GM10847 (cell line): ENCODE results near the gene BCO1.

Experiments used
- POLR2A ChIP-seq: IDR thresholded peaks from 2 replicates; pipeline ENCODE4 v1.6.1; 2011; ENCODE audit not compliant: insufficient read length; ENCODE audit errors: extremely low read depth

Gene BCO1

DNA sequence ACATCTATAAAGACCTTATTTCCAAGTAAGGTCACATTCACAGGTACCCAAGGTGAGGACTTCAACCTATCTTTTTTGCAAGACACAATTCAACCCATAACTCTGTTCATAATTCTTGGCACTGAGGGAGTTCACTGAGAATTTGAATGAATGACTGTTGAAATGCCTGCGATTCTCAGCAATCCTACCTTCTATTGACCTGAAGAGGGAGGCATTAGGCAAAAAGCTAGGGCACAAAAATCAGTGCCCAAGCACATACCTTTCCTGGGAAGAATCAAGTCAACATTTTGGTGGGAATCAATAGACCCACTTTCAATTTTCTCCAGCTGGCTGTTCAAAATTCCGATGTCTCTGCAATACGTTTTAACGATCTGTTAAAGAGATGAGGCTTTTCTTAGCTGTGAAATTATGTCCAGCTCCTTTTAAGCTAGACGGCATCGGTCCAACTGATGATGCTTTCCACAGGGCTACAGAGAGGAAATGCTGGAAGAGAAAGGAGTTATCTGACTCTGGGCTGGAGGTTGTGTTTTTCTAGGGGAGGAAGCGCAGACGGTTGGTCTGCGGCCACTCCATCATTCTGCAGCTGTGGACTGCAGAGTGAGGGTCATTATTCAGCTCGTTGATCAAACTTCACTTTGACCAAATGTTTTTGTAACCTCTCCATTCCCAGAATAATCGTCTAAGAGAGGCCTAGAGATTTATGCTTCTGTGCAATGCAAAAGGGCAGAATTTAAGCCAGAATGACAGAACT, 25.2 kb downstream of the BCO1 start:
- TF ChIP-seq POLR2A, result no peak

- no peak for TF ChIP-seq POLR2A
Measured at GRCh38 chr16:81264386-81264785, 25.9 kb downstream of the BCO1 start.

DNA sequence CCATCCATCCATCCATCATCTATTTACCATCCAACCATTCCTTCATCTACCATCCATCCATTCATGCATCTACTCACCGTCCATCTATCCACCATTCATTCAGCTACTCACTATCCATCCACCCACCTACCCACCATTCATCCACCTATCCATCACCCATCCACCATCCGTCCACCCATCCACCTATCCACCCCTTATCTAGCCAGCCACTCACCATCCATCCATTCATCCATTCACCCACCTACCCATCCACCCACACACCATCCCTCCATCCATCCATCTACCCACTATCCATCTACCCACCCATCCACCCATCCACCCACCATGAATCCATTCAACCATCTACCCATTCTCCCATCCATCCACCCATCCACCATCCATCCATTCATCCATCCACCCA, 26.6 kb downstream of the BCO1 start:
- no peak for TF ChIP-seq POLR2A

GRCh38 chr16:81265658-81266451, 27.4 kb downstream of the BCO1 start:
- no peak for TF ChIP-seq POLR2A

GRCh38 chr16:81266680-81267095, 28.2 kb downstream of the BCO1 start:
- no peak for TF ChIP-seq POLR2A

- TF ChIP-seq POLR2A, result no peak
Measured at GRCh38 chr16:81268509-81268908, 30.0 kb downstream of the BCO1 start.

- TF ChIP-seq POLR2A, result no peak
Measured at GRCh38 chr16:81273223-81273950, 34.9 kb downstream of the BCO1 start.

- TF ChIP-seq POLR2A, result no peak
Measured at GRCh38 chr16:81275064-81275532, 36.6 kb downstream of the BCO1 start.

DNA sequence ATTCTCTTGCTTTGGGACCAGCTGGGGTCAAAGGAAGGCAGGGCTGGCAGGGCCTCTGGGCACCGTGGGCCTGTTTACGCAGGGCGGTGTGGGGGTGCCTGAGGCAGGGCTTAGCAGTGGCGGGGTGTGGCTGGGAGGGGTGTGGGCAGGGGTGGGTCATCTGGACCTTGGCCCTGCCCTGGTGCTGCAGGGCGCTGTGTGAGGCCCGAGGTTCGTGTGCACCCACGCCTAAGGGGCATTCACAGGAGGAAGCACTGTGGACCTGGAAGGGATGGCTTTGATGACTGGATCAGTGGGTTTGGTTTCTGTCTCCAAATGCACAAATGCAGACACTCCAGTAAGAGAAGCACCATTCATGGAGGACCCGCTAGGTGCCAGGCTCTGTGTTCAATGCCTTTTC, 37.3 kb downstream of the BCO1 start:
- TF ChIP-seq POLR2A, result no peak

DNA sequence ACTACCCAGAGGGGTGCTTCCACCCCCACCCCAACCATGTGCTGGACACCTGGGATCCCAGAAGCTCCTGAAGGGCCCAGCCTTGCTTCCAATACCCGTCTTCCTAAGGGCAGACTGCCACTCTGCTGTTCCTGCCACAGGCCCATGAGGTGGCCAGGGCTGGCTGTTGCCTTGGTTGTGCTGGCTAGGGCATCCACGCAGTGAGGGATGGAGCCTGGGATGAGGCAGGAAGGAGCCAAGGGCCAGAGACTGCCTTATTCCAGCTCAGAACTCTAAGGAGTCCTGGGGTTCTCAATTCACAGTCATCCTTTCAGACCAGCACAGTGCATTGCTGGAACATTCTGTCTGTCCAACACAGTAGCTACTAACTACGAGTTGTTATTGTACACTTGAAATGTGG, 37.8 kb downstream of the BCO1 start:
- no peak for TF ChIP-seq POLR2A

DNA sequence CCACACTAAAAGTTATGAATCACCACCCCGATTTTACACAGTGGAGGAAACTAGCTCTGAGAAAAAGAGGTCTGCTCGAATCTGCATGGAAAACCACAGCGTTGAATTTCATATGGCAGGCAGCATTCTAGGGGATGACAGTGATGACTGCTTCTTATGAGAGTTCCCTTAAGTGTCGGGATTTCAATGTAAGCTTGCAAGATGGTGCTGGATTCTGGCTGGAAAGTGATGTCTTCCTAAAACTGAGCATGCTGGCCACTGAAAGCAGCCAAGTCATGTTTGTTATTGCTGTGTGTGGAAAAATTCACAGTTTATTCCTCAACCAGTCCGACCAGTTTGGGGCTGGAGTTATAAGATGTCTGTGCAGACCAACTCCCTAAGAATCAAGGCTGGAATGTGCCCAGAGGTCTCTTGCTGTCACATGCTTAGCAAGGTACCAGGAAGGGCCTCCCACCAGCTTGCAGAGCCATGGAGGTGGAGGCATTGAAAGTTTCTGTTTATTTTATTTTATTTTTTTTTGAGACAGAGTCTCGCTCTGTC, 39.1 kb downstream of the BCO1 start:
- no peak for TF ChIP-seq POLR2A

DNA sequence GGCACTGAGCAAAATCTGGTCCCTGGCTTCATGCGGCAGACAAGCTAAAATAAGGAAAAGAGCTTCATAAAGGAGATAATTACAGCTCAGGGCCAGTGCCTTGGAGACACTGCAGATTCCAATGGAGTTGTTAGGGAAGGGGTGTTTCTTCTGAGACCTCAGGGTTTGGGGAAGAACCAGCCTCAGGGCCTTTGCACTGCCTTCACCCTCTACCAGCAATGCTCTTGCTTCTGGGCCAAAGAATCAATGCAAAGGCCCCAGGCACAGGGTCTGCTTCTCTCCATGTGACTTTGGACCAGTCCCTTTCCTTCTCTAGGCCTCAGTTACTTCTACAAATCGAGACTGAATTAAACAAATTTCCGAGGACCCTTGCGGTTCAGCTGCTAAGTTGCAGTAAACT, 40.0 kb downstream of the BCO1 start:
- no peak for TF ChIP-seq POLR2A

DNA sequence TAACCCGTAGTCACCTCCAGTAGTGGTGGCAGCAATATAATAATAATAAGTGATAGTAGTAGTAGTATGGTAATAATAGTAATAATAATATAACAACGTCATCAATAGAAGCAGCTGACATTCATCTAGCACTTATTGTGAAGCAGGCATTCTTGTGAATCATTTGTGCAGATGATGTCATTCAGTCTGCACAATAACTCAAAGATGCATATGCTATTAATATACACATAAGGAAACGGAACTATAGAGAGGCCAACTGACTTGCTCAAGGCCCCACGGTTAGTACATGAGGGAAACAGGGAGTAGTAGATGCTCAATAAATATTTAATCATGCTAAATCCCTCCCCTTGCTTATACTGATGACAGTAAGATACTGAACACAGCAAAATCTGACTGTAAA, 40.9 kb downstream of the BCO1 start:
- TF ChIP-seq POLR2A, result no peak

DNA sequence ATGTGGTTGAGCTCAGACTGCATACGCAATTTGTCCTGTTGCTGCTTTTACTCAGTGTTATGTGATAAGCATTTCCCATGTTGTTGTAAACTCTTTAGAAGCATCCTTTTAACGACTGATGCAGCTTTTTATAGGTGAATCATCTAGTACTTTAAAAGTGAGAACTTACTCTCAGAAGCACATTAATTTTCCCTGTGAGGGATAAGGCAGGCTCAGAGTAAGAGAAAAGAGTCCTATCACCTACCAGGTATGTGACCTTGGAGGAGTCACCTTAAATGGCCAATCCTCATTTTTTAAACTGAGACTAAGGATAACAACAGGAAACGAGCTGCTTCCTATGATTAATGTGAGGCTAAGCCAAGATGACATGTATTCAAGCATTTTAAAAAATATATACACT, 41.9 kb downstream of the BCO1 start:
- no peak for TF ChIP-seq POLR2A

- TF ChIP-seq POLR2A, result no peak
Measured at GRCh38 chr16:81283044-81283443, 44.6 kb downstream of the BCO1 start.
